Measurements from ENCODE around the gene ZNF383.
"Not testable (repeated sequence)": the region's sequence is repeated elsewhere in the genome, so short reads cannot be mapped to it uniquely, and the experiment has no call there.

ZNF383 gene

DNA sequence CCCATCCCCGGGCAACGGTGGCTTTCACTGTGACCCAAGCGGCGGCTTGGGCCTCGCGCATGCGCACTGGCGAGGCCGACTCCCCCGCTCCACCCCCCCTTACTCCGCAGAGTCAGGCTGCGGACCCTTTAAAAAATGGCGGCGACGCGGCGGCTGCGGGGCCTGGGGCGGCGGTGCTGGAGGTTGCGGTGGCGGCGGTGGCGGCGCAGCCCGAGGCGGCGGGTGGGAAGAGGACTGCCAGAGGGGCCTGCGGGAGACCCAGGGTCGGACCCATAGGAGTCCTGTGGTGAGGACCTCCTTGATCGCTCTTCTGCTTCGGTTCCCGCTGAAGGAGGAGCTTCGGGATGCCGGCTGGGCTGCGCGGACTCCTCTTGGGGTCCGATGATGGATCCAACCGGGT lies 76.2 kb downstream of the ZNF383 start:
- DNase-seq: not testable (repeated sequence)
